Measurements from ENCODE around the gene CAMTA1.

The CAMTA1 gene

DNA sequence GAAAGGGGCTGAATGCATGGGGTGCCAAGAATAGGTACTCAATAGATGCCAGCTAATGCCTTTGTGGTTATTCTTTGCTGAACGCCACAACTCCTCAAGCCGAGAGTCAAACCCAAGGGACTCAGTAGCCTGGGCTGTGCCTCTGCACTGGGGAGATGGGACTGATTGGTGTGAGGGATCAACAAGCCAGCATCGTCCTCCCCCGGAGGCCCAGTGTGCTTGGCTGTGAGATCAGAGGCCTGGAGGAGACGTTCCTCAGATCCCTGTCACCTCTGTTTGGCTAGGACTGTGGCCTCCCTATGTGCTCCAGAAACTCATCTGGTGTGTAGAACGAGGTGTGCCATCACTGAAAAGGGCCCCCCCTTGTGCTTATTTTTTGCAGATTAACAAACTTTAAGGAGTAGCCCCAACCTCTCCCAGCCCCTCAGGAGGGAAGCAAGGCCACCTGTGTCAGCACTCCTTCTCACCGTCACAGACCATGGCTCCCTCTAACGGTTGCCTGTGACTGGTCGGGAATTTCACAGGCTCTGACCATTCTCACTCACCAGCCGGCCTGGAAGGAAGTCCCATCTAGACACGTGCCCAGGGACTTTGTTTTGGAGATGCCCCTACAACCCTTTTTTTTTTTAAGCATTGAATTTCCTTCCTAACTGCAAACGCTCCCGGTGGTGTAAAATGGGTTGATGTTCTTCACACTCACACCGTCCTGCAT, 791.8 kb downstream of the CAMTA1 start:
- no peak for DNase-seq (ENCODE audit: low spot score)

DNA sequence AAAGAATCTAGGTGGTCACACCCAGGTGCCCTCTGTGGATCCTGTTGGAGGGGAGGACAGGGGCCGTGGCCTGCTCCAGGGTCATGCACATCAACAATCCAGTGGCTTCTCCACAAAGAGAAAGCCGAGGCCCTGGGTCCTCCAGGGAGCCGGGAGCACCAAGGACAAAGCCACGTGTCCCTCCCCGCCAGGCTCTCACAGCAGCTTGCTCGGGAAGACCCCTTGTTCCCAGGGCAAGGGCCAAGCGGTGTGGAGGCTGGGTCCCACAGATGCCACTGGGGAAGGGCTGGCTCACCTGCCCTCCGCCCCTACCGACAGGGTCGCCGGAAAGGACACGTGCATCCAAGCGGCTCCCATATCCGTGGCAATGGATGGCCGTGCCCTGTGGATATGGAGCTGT, 793.0 kb downstream of the CAMTA1 start:
- no peak for DNase-seq (ENCODE audit: low spot score)

DNA sequence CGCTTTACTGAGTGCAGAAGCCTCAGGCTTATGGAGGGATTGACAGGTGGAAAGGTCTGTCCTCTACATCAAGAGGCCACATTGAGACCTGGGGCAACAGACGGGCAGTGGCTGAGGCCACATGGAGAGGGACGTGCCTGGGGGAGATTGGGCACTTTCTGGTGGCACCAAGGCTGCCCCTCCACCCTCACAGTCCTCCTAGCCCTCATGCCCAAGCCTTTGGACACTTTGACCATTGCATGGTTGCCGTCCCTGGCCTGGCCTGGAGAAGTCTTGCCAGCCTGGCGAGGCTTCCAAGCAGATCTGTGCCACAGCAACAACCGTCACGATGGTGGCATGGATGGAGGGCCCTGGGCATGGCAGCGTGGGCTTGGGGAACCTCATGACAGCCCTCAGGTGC, 793.8 kb downstream of the CAMTA1 start:
- no peak for DNase-seq (ENCODE audit: low spot score)

GRCh38 chr1:7579831-7580804, 794.9 kb downstream of the CAMTA1 start:
- no peak for DNase-seq (ENCODE audit: low spot score)

GRCh38 chr1:7580923-7581753, 795.9 kb downstream of the CAMTA1 start:
- DNase-seq (ENCODE audit: low spot score) = no peak

GRCh38 chr1:7581754-7582459, 796.7 kb downstream of the CAMTA1 start:
- no peak for DNase-seq (ENCODE audit: low spot score)

- no peak for DNase-seq (ENCODE audit: low spot score)
Observed at GRCh38 chr1:7582460-7582972, 797.3 kb downstream of the CAMTA1 start.

GRCh38 chr1:7583291-7584096, 798.2 kb downstream of the CAMTA1 start:
- no peak for DNase-seq (ENCODE audit: low spot score)

GRCh38 chr1:7584157-7584556, 798.9 kb downstream of the CAMTA1 start:
- no peak for DNase-seq (ENCODE audit: low spot score)

DNA sequence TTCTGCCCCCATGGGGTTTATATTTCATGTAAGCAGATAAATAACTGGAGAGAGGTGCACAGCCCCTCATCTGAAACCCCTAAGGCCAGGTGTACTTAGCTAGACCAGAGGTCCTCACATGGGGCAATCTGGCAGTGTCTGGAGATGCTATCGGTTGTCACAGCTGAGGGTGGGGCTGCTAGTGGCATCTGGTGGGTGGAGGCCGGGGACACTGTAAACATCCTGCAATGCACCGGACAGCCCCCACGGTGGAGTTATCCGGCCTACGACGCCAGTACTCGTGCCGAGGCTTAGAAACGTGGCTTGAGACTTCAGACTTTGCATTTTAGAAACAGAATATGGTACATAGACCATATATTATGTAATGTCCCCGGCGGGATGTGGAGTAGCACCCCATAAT, 799.4 kb downstream of the CAMTA1 start:
- no peak for DNase-seq (ENCODE audit: low spot score)

- no peak for DNase-seq (ENCODE audit: low spot score)
Observed at GRCh38 chr1:7585216-7585907, 800.1 kb downstream of the CAMTA1 start.

- DNase-seq (ENCODE audit: low spot score) = no peak
Observed at GRCh38 chr1:7586031-7586941, 801.0 kb downstream of the CAMTA1 start.

- DNase-seq (ENCODE audit: low spot score) = no peak
Observed at GRCh38 chr1:7587108-7587772, 802.0 kb downstream of the CAMTA1 start.

- no peak for DNase-seq (ENCODE audit: low spot score)
Observed at GRCh38 chr1:7587773-7588456, 802.7 kb downstream of the CAMTA1 start.

DNA sequence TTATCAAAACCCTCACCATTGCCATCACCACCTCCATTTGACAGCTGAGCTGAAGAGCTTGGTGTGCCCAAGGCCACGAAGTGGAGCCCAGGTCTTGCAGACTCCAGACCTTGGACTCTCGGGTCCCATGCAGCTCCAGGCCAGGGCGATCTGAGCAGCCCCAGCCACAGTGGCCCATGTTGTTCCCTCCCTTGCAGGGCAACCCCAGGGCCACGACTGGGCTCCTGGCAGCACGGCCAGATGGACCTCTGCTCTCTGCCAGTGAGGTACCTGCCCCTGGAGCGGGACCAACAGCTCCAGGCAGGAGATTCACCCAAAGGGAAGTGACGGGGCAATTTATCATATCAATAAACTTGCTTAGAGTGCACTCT, 803.2 kb downstream of the CAMTA1 start:
- DNase-seq (ENCODE audit: low spot score) = no peak

GRCh38 chr1:7589080-7589735, 804.0 kb downstream of the CAMTA1 start:
- DNase-seq (ENCODE audit: low spot score) = no peak

DNA sequence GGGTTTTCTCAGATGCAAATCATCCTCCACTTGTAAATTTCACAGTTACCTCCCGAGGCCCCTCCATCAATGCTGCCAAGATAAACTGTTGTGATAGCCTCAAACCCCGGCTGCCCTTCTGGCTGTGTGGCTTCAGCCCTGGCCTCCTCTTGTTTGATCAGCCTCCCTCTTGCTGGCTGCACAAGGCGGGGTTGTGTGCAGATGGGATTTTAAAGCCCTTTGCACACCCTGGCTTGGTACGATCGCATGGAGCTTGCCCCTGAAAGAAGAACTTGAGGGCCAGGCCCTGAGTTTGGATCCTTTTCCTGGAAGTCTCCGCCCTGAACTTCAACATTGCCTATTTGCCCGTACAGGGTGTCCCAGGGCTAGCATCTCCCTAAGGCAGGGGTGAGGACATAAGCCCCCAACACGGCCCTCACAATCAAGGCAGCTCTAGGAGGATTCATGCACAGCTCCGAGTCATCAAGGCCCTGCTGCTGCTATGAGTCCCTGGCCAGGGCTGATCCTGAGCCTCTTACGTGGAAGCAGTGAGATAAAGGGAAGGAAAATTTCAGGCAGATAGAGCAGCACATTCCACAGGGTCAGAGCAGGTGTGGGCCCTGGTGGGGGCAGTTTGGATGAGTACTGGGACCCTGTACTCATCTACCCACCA, 804.6 kb downstream of the CAMTA1 start:
- no peak for DNase-seq (ENCODE audit: low spot score)

All from HuH-7.5 (cell line).